NCI-H82 treated with DMSO at 0.1 percent for 48 hours (cell line): ENCODE results near the gene DOHH.
"Not testable (repeated sequence)": the region's sequence is repeated elsewhere in the genome, so short reads cannot be mapped to it uniquely, and the experiment has no call there.

Experiments
- DNase-seq: peaks from one replicate; lab custom pipeline; 2025; ENCODE audit not compliant: unreplicated experiment; lab: John Stamatoyannopoulos, UW

The DOHH gene

DNA sequence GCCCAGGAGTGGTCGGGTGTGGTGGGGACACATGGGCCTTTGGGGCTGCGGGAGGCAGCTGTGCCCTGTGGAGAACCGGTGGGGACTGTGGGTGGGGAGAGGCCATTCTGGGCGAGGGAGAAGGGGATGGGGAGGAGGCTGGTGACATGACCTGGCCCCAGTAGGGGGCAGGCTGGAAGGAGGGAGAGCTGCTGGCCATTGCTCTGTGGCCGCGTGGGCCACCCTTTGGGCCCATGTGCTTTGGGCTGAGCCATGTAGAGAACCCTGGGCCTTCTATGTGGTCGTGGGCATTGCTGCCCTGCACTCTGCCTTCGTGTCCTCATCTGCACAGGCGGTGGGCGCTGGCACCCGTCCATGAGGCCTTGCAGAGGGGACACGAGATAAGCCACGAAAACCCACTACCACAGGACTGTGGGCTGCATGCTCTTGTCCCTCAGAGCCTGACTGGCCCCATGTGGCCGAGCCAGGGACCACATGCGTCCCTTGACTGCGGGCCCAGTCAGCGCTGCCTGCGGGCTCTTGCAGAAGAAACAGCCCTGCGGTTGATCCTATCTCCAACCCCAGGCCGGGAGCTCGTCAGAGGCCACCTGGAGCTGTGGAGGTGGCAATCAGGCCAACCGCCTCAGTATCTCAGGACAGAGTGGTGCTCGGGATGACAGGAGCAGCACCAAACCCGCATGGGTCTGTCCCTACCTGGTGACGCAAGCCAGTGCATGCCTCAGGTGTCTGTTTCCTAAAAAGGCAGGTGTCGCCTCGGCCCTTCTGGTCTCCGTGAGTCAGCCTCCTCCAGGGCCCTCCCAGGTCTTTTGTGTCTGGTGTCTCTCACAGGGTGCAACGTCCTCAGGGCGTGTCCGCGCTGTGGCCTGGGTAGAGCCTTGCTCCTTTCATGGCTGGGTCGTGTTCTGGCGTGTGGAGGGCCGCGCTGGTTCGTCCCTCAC is 20.0 kb upstream of the DOHH start:
- no peak for DNase-seq

DNA sequence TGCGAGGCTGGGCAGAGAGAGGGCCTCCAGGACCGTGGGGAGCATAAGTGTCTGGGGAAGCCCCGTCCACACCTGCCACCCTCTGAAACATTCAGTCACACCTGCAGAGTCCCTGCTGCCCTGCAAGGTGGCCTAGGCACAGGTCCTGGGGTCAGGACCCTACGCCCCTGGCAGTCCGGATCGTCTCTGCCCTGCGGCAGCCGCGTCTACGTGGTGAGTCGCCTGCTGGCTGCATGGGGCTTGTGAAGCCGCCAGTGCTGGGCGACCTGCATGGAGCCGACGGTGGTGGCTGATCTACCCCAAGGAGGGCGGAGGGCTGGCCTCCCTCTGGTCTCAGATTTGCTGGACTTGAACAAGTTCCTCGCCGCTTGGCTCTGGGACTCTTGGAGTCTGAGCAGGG is 18.7 kb upstream of the DOHH start:
- no peak for DNase-seq

DNA sequence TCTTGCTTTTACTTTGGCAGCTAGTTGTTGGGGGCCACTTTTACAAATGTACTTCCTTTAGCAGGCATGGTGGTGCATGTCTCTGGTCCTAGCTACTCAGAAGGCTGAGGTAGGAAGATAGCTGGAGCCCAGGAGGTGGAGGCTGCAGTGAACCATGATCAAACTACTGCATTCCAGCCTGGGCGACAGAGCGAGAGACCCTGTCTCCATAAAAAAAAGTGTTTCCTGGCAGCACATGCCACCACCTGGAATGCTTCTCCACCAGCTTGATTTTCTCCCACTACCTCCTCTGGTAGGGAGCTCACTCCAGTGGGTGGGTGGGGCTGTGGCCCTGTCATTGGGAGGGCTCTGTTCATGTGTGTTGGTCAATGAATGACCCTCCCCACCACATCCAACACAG is 18.2 kb upstream of the DOHH start:
- no peak for DNase-seq

DNA sequence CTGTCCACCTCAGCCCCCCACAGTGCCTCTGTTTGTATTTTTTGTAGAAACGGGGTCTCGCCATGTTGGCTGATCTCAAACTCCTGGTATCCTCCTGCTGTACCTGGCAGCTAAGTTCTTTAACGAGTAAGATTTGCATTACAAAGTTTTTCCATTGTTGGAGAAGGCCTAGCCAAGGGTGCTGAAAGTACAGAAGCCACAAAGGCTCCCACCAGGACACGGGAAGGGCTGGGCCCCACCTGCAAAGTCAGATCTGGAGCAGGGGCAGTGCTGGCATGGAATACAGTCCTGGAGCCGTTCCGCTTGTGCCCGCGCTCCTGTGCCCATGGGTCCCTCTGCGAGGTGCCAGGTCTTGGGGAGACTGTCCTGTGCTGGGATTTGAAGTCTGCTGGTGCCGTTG is 17.8 kb upstream of the DOHH start:
- no peak for DNase-seq

DNA sequence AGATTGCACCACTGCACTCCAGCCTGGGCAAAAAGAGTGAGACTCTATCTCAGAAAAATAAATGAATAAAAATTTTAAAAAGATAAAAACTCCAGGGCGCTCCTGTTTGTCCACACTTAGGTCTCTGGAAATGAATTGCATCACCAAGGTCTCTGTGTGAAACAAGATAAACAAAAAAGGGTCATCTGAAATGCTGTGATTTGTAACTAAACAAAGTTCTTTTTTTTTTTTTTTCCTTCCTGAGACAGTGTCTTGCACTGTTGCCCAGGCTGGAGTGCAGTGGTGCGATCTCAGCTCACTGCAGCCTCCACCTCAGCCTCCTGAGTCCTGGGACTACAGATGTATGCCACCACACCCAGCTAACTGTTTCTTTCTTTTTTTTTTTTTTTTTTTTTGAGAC is 17.2 kb upstream of the DOHH start:
- no peak for DNase-seq

DNA sequence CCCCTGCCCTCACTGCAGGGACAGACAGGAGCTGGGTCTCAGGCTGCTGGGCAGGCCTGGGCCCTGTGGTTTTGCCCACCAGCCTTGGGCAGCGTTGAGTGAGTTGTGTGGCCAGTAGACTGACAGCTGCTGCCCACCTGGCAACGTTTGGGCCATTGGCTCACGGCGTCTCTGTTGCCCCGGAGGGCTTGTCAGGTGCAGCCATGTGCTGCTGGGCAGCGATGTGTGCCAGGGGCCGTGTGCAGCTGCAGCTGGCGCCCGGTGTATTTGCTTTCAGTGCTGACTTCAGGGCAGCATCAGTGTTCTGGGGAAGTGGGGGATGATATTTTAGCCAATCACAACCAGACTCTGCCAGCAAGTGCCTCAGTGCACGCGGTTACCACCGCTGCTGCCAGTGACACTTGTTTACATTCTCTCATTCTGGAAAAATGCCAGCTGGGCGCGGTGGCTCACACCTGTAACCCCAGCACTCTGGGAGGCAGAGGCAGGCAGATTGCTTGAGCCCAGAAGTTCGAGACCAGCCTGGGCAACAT is 16.3 kb upstream of the DOHH start:
- DNase-seq: no peak

DNA sequence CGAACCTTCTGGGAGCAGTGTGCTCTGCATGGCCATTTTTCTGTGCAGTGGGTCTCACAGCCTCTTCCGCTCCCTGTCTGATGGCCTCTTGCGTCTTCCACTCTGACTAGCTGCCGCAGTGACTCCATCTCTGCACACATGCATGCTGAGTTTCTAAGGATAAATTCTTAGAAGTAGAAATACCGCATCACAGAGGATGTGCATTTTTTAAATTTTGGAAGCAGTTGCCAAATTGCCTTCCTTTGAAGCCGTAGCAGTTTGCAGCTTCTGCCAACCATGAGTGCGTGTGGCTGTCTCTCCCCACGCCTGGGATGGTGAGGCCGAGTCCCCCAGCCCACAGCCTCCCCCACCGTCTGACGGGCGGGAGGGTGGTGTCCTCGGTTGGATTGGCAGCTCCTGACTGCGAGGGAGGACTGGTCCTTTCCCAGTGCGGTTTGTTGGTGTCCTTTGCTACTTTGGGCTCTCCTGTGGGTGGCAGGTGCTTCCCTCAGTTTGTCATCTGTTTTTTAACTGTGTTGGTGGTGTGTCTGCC is 15.5 kb upstream of the DOHH start:
- DNase-seq: no peak

DNA sequence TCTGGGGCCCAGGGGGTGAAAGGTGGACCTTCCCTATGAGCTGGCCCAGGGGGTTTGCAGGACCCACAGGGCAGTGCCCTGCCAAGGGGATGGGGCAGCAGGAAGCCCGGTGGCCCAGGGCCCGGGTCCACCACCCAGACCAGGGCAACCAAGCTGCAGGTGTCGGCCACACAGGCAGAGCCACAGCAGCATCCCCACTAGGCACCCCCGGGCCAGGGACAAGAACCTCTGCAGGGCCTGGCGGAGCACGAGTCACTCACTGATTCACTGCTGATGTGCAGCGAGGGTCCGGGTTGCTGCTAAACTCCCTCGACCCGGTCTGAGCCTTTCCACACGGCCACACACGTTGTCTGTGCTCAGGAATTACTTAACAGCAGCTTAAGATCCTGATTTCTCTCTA is 14.5 kb upstream of the DOHH start:
- no peak for DNase-seq

DNA sequence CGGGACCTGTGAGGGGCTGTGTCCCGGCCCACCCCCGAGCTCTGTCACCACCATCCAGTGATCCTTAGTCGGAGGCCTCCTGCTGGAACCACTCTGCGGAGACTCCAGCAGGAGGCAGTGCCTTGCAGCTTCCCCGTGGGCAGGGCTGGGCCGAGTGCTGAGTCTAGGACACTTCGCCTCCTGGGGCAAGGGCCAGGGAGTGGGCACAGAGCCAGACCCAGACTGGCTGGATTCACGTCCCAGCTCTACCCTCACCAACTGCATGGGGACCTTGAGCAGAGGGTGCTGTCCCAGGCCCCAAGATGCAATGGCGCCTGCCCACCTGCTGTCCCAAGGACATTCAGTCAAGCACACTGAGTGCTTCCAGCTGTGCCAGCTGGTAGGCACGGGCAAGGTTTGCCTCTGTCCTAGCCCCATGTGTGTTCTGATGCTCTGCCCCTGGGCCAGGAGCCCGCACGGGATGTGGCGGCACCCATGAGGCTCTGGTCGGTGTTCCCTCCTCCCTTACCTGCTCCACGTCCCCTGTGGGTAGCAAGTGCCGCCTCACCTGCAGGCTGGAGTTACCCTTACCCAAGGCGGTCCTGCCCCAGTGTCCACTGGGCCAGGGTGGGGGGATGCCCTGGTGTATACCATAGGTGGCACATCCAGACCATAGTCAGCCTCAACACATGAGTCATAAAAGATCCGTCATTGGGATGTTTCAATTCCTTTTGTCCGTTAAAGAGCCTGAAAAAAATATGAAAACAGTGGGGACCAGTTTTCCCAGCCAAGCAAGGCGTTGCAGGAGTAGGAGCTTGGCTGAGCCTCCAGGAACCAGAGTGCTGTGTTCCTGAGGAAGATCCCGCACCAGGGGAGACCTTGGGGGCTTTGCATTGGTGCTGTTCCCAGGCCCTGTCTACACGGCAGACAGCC is 13.0 kb upstream of the DOHH start:
- no peak for DNase-seq

DNA sequence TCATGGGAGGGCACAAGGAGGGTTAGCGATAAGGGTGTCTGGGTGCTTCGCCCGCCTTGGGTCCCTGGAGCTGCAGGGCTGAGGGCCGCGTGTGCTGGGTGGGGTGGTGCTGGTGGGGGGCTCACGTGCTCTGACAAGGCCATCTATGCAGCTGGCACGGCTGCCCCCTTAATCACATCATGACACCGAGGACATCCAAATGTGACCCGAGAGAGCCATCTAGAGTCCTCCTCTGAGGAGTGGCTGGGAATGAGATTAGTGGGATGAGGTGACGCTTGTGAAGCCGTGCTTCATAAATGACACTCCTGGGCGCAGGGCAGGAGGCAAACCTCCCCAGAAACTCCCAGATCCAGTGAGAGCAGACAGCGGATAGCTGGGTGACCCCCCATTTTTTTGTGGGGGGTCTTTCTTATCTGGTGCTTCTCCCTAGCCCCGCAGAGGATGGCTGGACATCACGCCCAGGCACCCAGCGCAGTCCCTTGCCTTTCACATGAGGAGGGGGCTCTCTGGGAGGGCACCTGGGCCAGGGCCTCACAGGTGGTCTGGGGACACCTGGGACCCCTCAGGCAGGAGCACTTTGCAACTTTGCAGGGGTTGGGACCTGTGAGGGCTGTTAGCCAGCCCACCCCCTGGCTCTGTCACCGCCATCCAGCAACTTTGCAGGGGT is 12.2 kb upstream of the DOHH start:
- no peak for DNase-seq

DNA sequence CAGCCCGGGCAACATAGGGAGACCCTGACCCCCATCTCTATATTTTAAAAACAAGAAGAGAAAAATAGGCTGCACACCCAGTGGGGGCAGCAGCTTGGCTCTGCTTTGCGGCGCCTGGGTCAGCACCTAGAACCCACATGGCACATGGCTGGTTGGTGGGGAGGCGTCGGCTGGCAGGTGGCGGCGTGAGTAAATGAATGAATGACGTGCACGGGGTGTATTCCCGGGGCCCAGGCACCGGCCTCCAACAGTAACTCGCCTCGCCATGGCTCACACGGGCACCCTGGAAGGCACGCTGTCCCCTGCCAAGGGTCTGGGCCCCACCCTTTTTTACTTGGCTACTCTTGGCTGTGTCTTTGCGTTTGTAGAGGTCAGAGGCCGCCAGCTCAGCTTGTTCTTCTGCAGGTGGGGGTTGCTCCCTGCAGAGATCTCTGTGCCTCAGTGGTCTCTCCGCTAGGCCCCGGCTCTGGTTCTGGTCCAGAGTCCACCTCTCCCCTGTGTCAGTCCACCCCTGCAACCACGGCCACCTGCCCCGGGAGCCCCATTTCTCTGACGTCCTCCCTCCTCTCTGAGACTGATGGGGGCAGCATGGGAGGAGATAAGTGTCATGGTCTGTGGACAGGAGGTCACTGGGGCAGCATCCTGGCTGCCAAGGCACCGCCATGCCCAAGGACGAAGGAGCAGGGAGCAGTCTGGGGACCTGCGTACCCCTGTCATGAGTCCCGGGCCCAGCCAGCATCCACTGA is 11.2 kb upstream of the DOHH start:
- no peak for DNase-seq

DNA sequence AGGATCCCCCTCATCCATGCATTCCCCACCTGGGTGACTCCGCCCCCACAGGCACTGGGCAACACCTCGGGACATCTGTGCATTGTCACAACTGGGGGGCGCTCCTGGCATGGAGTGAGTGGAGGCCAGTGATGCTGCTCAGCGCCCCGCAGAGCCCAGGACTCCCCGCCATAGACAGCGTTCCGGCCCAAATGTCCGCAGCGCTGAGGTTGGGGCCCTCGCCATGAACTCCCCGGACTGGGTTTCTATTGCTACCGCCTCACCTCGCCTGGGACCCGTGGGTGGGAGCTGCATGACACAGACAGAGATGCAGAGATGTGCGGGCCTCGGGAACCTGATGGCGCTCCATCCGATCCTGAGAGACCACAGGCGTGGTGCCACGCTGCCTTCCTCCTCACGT is 10.3 kb upstream of the DOHH start:
- no peak for DNase-seq

DNA sequence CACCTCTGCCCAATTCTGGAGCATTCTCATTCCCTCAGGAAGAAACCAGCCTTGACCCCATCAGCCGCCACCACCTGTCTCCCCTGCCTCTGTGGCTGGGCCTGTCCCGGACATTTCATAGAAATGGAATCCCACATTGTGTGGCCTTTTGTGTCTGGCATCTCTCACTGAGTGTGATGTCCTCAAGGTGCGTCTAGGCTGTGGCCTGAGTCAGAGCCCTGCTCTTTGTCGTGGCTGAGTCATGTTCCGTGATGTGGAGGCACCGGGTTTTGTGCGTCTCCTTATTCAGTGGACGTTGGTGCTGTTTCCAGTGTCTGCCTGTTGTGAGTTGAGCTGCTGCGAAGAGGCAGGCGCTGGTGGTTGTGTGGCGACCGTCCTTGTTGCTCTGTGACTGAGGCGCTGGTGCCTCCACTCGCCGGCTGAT is 9.1 kb upstream of the DOHH start:
- DNase-seq: no peak

DNA sequence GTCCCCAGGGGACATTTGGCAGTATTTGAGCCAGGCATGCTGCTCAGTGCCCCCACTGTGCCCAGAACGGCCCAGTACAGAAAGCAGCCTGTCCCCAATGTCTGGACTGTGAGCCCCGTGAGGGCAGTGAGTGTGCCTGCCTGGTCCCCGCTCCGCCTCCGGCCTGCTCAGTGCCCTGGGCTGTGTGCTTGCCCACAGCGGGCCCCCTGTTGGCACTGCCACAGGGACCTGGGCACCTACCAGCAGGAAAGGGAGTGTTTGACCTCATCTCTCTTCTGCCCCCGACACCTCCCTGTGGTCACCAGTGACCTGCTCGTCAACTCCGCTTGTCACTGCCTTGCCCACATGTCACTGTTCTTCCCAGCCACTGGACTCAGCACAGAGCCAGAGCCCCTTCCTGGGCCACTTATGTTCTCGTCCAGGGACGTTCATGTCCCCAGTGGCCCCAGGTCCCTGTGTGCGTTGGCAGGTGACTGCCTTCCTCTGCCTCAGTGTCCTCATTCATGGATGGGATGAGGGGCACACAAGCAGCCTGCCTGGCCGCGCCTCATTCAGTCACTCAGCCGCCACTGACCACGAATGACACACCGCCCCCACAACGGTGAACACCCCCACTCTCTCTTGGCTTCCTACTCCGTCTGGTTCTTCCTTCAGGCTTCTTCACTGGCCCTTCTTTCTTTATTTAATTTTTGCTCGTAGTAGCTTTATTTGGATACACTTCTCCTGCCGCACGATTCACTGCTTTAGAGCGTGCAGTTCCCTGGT is 8.5 kb upstream of the DOHH start:
- no peak for DNase-seq

DNA sequence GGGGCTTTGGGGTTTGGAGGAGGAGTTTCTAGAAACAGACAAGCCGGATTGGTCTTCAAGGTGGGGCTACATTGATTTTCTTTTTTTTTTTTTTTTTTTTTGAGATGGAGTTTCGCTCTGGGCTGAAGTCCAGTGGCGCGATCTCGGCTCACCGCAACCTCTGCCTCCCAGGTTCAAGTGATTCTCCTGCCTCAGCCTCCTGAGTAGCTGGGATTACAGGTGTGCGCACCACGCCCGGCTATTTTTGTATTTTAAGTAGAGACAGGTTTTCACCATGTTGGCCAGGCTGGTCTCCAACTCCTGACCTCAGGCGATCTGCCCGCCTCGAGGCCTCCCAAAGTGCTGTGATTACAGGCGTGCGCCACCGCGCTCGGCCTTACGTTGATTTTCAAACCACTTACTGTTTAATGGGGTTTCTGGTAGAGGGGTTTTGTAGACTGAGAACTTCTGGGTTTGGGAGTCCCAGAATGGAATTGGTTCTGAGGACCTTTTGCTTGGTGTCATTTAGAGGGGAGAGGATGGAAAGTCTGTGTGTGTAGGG is 7.7 kb upstream of the DOHH start:
- not testable (repeated sequence) for DNase-seq

DNA sequence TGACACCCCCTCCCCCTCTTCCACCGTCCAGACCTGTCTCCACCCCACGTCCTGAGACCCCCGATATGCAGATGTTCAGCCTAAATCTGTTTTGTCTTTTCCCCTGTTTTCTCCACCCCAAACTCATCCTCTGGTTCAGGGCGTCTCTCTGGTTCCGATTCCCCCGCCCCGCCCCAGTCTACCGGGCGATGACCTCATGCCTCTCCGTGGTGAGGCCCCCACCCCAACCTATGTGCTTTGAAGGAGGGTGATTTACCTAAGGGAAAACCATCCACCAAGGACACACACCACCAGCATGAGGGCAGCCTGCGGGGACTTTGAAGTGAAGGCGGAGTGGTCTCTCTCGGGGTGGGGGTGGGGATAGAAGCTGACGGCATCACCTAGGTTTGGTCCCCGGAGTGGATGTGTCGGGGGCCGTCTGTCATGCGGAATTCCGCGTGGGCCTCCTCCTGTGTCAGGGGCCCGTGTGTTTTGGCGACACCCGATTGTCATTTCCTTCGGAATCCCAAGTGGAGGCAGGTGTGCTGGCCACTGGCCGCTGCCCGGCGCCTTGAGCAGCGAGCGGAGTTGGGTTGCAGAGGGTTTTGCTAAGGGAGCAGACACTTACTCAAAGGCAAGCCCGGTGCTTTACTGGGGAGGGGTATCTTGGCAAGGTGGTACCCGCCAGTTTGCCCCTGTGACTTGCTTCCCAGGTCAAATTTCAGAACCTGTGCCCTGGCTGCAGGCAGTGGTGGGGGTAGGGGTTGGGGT is 7.1 kb upstream of the DOHH start:
- no peak for DNase-seq

DNA sequence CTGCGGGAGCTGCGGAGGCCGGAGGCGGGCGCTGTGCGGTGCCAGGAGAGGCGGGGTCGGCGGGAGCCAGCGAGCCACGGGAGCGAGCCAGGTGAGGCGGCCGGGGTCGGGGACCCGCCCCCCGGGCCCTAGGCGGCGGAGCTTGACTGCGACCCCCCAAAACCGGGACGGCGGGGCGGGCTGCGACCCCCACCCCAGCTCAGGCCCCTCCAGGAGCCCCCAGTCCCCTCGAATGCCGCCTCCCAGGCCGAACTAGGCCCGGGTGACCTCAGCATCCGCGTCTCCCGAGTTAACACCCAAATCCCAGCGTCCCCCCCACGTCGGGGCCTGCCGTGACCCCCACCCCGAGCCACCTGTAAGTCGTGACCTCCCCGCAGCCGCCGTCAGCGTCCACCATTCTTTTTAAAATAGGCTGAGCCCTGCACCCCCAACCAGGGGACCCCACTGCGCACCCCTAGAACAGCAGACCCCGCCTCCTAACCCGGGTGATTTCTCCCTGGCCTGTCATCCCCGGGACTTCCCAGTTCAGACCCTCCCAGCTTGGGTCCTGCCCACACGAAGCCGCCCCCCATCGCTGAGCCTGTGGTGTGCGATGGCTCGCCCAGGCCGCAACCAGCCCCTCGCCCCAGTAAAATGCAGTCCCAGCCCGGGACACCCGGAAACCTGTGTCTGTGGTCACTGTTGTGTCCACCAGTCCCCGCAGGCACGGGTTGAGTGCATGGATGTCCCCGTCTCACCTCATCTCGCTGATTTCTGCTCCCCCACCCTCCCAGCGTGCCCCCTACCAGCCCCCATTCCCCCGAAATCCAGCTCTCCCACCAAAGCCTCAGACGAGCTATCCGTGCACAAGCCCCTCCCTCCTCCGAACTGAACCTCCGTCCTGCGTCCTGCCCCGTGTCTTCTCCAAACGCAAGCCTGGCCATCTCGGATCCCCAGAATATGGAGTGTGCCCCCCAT is 6.2 kb upstream of the DOHH start:
- DNase-seq: peak; percentile 1
